GM23338 (cell line): ENCODE data around the gene NTM. TPM values are rescaled to one million over a fixed set of nuclear protein-coding genes. Genes with fewer than 3 reads are reported as not detected.

Experiments
- ATAC-seq: fragments of 200-7000 bp; cut with Tn5 transposase; 3 replicates; pipeline ENCODE4 v1.9.1; 2020
- DNase-seq: peaks from one replicate; pipeline ENCODE4 v3.0.0-alpha.2; 2015; ENCODE audit warnings: low spot score
- H2AFZ ChIP-seq: fragments of 200-600 bp; sonication (generic); 2 replicates; pipeline ENCODE4 v1.8.0; 2016; ENCODE audit warnings: antibody characterized with exemption, mild to moderate bottlenecking, moderate library complexity
- H3F3A ChIP-seq: fragments of 200-600 bp; sonication (generic); replicated peaks from 2 replicates; pipeline ENCODE4 v1.8.0; 2017; ENCODE audit warnings: antibody characterized with exemption, mixed run types, low read depth
- H3K27ac ChIP-seq: fragments of 200-600 bp; sonication (generic); 2 replicates; pipeline ENCODE4 v1.6.1; 2016; ENCODE audit warnings: low read depth
- H3K27me3 ChIP-seq: fragments of 200-600 bp; sonication (generic); 2 replicates; pipeline ENCODE4 v1.8.0; 2016; ENCODE audit warnings: mild to moderate bottlenecking, mixed run types, moderate library complexity; ENCODE audit not compliant: insufficient read depth
- H3K36me3 ChIP-seq: fragments of 200-600 bp; sonication (generic); 2 replicates; pipeline ENCODE4 v1.8.0; 2016; ENCODE audit warnings: mild to moderate bottlenecking; ENCODE audit not compliant: insufficient read depth
- H3K4me1 ChIP-seq: fragments of 200-600 bp; sonication (generic); 2 replicates; pipeline ENCODE4 v1.8.0; 2016; ENCODE audit warnings: mild to moderate bottlenecking, moderate library complexity; ENCODE audit not compliant: insufficient read depth
- H3K4me2 ChIP-seq: fragments of 200-600 bp; sonication (generic); 2 replicates; pipeline ENCODE4 v1.7.1; 2017; ENCODE audit warnings: mixed run types
- H3K4me3 ChIP-seq: fragments of 200-600 bp; sonication (generic); 2 replicates; pipeline ENCODE4 v1.6.1; 2016; ENCODE audit warnings: mixed run types
- H3K79me2 ChIP-seq: fragments of 200-600 bp; sonication (generic); replicated peaks from 2 replicates; pipeline ENCODE4 v1.8.0; 2017; ENCODE audit warnings: mild to moderate bottlenecking; ENCODE audit not compliant: insufficient read depth
- H3K9me2 ChIP-seq: fragments of 200-600 bp; sonication (generic); 2 replicates; pipeline ENCODE4 v1.8.0; 2017; ENCODE audit not compliant: insufficient read depth
- H4K20me1 ChIP-seq: fragments of 200-600 bp; sonication (generic); replicated peaks from 2 replicates; pipeline ENCODE4 v1.8.0; 2017; ENCODE audit warnings: mild to moderate bottlenecking; ENCODE audit not compliant: insufficient read depth
- H3K27ac Mint-ChIP-seq: 2 replicates; pipeline ENCODE4 v1.8.0; 2020; ENCODE audit warnings: inconsistent platforms, mild to moderate bottlenecking, moderate library complexity, mixed read lengths
- H3K27me3 Mint-ChIP-seq: 3 replicates; pipeline ENCODE4 v1.8.0; 2022; ENCODE audit warnings: low read depth, mild to moderate bottlenecking, moderate library complexity, mixed read lengths, inconsistent platforms; ENCODE audit not compliant: insufficient read depth, poor library complexity
- H3K36me3 Mint-ChIP-seq: 3 replicates; pipeline ENCODE4 v1.8.0; 2021; ENCODE audit warnings: low read depth, mild to moderate bottlenecking, inconsistent platforms, moderate library complexity, mixed read lengths
- H3K4me1 Mint-ChIP-seq: 3 replicates; pipeline ENCODE4 v1.8.0; 2020; ENCODE audit warnings: mild to moderate bottlenecking, inconsistent platforms, mixed read lengths
- H3K4me3 Mint-ChIP-seq: 3 replicates; pipeline ENCODE4 v1.8.0; 2021; ENCODE audit warnings: moderate library complexity, mild to moderate bottlenecking, inconsistent platforms, mixed read lengths
- H3K9me3 Mint-ChIP-seq: 3 replicates; pipeline ENCODE4 v1.8.0; 2020; ENCODE audit warnings: moderate library complexity, mild to moderate bottlenecking, inconsistent platforms, mixed read lengths
- CREB1 ChIP-seq: fragments of 250-450 bp; sonication (Bioruptor Pico); IDR thresholded peaks from 2 replicates; pipeline ENCODE4 v1.5.0; 2020; ENCODE audit warnings: low read depth, mild to moderate bottlenecking, moderate library complexity
- EZH2 ChIP-seq: fragments of 200-600 bp; sonication (generic); IDR thresholded peaks from one replicate; pipeline ENCODE4 v1.8.0; 2017; ENCODE audit warnings: antibody characterized with exemption, mild to moderate bottlenecking, low read depth; ENCODE audit not compliant: unreplicated experiment
- JUNB ChIP-seq: IDR thresholded peaks from one replicate; pipeline ENCODE4 v1.6.1; 2016; ENCODE audit warnings: antibody characterized with exemption; ENCODE audit not compliant: unreplicated experiment
- NANOG ChIP-seq: IDR thresholded peaks from 2 replicates; pipeline ENCODE4 v1.6.1; 2016; ENCODE audit warnings: antibody characterized with exemption, borderline replicate concordance
- POLR2AphosphoS5 ChIP-seq: IDR thresholded peaks from 2 replicates; pipeline ENCODE4 v1.6.1; 2016; ENCODE audit warnings: antibody characterized with exemption, low read depth
- REST ChIP-seq: IDR thresholded peaks from one replicate; pipeline ENCODE4 v1.6.1; 2018; ENCODE audit warnings: antibody characterized with exemption; ENCODE audit not compliant: unreplicated experiment
- ZNF462 ChIP-seq: fragments of 250-450 bp; sonication (Bioruptor Pico); IDR thresholded peaks from 2 replicates; pipeline ENCODE4 v1.5.0; 2020; ENCODE audit warnings: mild to moderate bottlenecking, moderate library complexity
- polyA plus RNA-seq: library from polyadenylated mRNA; unstranded; fragments of >200 nt; fragmentation: Nextera tagmentation; extraction: Ambion mirVana; gene quantifications from 2 replicates; pipeline ENCODE4 v1.2.1, GENCODE V29; 2016
- total RNA-seq: library from RNA; depleted of rRNA; stranded (reverse); fragments of >200 nt; shearing (Covaris generic); gene quantifications from 2 replicates; pipeline ENCODE4 v1.2.3, GENCODE V29; 2014
- TF ChIP-seq, protein P1 (sequence below), 2 experiments: fragments of 200-600 bp in 1 of 2; sonication (generic) in 1 of 2; conservative IDR thresholded peaks; 2 replicates each; pipeline versions ENCODE4 v1.5.1 to v1.6.1; 2016 to 2017; ENCODE audit warnings: antibody characterized with exemption in 2 of 2, low read depth in 2 of 2, mild to moderate bottlenecking in 2 of 2, moderate library complexity in 1 of 2

NTM gene
- total and polyA plus RNA-seq, 2 experiments from 2014 or later, result 10.6 to 14.6 TPM

- H3K27me3 Mint-ChIP-seq, result peaks cover 3% of the 10 kb centered on the region
- Histone ChIP-seq H3K9me2 (no peaks in the 10 kb centered on the region), H3K4me3 (no peak overlapping the region), H4K20me1 (no peaks in the 10 kb centered on the region), H3K4me2 (no peak overlapping the region), H3K4me1 (peaks cover 15% of the 10 kb centered on the region; the same call in 1 of the 2 replicates), H3F3A (no peaks in the 10 kb centered on the region), H3K27me3 (no peaks in the 10 kb centered on the region), H2AFZ (no peak overlapping the region), H3K36me3 (no peaks in the 10 kb centered on the region), H3K79me2 (no peaks in the 10 kb centered on the region), H3K27ac (no peak overlapping the region)
- no peak overlapping the region for H3K27ac Mint-ChIP-seq
- peaks cover 23% of the 10 kb centered on the region for H3K4me1 Mint-ChIP-seq
- no peak for DNase-seq
- no peak for ATAC-seq
- no peaks in the 10 kb centered on the region for H3K9me3 Mint-ChIP-seq
- H3K36me3 Mint-ChIP-seq, result no peaks in the 10 kb centered on the region
- no peak for TF ChIP-seq EZH2
- H3K4me3 Mint-ChIP-seq, result no peak overlapping the region
These were observed 868.0 kb downstream of the NTM start for GRCh38 chr11:132238331-132238866.

DNA sequence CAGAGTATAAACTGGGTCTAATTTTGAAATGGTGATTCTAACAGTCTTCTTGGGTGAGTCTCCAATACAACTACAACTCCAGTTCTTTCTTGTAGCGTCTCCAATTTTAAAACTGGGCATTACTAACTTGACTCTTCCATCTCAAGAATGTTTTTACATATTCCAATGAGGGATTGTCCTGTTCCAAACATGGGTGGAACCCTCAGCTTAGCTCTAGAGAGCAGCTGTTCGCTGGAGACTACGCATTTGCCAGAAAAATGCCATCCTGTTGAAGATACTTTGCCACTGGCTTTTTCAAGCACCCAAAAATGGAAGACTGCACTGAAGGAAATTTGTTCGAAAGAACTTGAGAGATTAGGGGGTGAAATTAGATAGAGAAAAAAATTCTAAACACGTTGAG, 870.0 kb downstream of the NTM start:
- TF ChIP-seq EZH2 (no peak), NANOG (no peak), POLR2AphosphoS5 (no peak), CREB1 (no peak), JUNB (no peak), ZNF462 (CRISPR knock-in tag) (no peak), REST (no peak)
- TF ChIP-seq, protein P1, sequence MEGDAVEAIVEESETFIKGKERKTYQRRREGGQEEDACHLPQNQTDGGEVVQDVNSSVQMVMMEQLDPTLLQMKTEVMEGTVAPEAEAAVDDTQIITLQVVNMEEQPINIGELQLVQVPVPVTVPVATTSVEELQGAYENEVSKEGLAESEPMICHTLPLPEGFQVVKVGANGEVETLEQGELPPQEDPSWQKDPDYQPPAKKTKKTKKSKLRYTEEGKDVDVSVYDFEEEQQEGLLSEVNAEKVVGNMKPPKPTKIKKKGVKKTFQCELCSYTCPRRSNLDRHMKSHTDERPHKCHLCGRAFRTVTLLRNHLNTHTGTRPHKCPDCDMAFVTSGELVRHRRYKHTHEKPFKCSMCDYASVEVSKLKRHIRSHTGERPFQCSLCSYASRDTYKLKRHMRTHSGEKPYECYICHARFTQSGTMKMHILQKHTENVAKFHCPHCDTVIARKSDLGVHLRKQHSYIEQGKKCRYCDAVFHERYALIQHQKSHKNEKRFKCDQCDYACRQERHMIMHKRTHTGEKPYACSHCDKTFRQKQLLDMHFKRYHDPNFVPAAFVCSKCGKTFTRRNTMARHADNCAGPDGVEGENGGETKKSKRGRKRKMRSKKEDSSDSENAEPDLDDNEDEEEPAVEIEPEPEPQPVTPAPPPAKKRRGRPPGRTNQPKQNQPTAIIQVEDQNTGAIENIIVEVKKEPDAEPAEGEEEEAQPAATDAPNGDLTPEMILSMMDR (conservative IDR thresholded peaks at IDR 0.05; ENCODE audit: low read depth in 2 of 2), result no peak
- ATAC-seq (no peak), DNase-seq (no peak)
- Mint-ChIP-seq H3K4me3 (no peak overlapping the region), H3K36me3 (no peaks in the 10 kb centered on the region), H3K27ac (no peak overlapping the region), H3K9me3 (no peaks in the 10 kb centered on the region), H3K27me3 (peaks cover 2% of the 10 kb centered on the region), H3K4me1 (peaks cover 28% of the 10 kb centered on the region)
- Histone ChIP-seq H3K27ac (no peak overlapping the region), H3K9me2 (no peaks in the 10 kb centered on the region), H3K4me3 (no peak overlapping the region), H2AFZ (no peak overlapping the region), H4K20me1 (no peaks in the 10 kb centered on the region), H3K4me2 (no peak overlapping the region), H3K36me3 (no peaks in the 10 kb centered on the region), H3K27me3 (no peaks in the 10 kb centered on the region), H3K79me2 (no peaks in the 10 kb centered on the region), H3F3A (no peaks in the 10 kb centered on the region), H3K4me1 (peaks cover 15% of the 10 kb centered on the region; the same call in 1 of the 2 replicates)
